ENCODE measurements around the gene PDCL2.

- no peak for TF ChIP-seq USF2 (IDR thresholded peaks at IDR 0.05; ENCODE audit: borderline replicate concordance, low read depth, low read length)
- TF ChIP-seq POLR2A (IDR thresholded peaks at IDR 0.05; ENCODE audit: low read depth, low read length) = no peak
- TF ChIP-seq TCF7 (IDR thresholded peaks at IDR 0.05; ENCODE audit: borderline replicate concordance) = no peak
- no peak for TF ChIP-seq CTCF (IDR thresholded peaks at IDR 0.05 in 2 of 3, conservative IDR thresholded peaks at IDR 0.05 in 1 of 3; ENCODE audit: control insufficient read depth in 2 of 3, extremely low read depth in 1 of 3, insufficient read depth in 1 of 3, low read depth in 3 of 3, low read length in 3 of 3)
- TF ChIP-seq POLR2AphosphoS5 (IDR thresholded peaks at IDR 0.05; ENCODE audit: low read length) = no peak
- TF ChIP-seq HDAC2 (IDR thresholded peaks at IDR 0.05) = no peak
Observed at GRCh38 chr4:55615008-55615407, 23.0 kb upstream of the PDCL2 start.
